Astrocyte (in vitro differentiated cells and primary cell): ENCODE results near the gene TEF. TPM values are rescaled to one million over a fixed set of nuclear protein-coding genes. Genes with fewer than 3 reads are reported as not detected.

Experiments
- DNase-seq: peaks from one replicate; pipeline ENCODE4 v3.0.0-alpha.2; 2010; ENCODE audit warnings: low read depth
- FAIRE-seq: peaks from 2 replicates; lab custom pipeline; 2011; peaks lifted over from hg19 to GRCh38; lab: Jason Lieb, UNC
- H2AFZ ChIP-seq: 2 replicates; pipeline ENCODE4 v1.6.0; 2012; ENCODE audit warnings: low read depth, low read length, inconsistent platforms
- H3K27ac ChIP-seq: 2 replicates; pipeline ENCODE4 v1.5.1; 2011; ENCODE audit warnings: low read depth, low read length, inconsistent platforms
- H3K27me3 ChIP-seq: 2 replicates; pipeline ENCODE4 v1.6.0; 2011; ENCODE audit warnings: low read length, inconsistent platforms; ENCODE audit not compliant: insufficient read depth
- H3K36me3 ChIP-seq: 2 replicates; pipeline ENCODE4 v1.5.1; 2011; ENCODE audit warnings: low read length, inconsistent platforms; ENCODE audit not compliant: insufficient read depth
- H3K4me1 ChIP-seq: 2 replicates; pipeline ENCODE4 v1.5.1; 2011; ENCODE audit warnings: low read length, inconsistent platforms; ENCODE audit not compliant: insufficient read depth
- H3K4me2 ChIP-seq: 2 replicates; pipeline ENCODE4 v1.6.0; 2012; ENCODE audit warnings: low read length, inconsistent platforms
- H3K4me3 ChIP-seq: 2 replicates; pipeline ENCODE4 v1.5.1; 2011; ENCODE audit warnings: low read depth, mild to moderate bottlenecking, low read length, inconsistent platforms; ENCODE audit not compliant: insufficient read depth
- H3K79me2 ChIP-seq: 2 replicates; pipeline ENCODE4 v1.6.0; 2012; ENCODE audit warnings: mild to moderate bottlenecking, low read length, inconsistent platforms; ENCODE audit not compliant: insufficient read depth
- H3K9ac ChIP-seq: 2 replicates; pipeline ENCODE4 v1.6.0; 2012; ENCODE audit warnings: mild to moderate bottlenecking, low read length, inconsistent platforms
- H3K9me3 ChIP-seq: 2 replicates; pipeline ENCODE4 v1.5.1; 2012; ENCODE audit warnings: low read depth, mild to moderate bottlenecking, low read length, inconsistent platforms; ENCODE audit not compliant: insufficient read depth
- H4K20me1 ChIP-seq: 2 replicates; pipeline ENCODE4 v1.6.0; 2012; ENCODE audit warnings: low read length, inconsistent platforms; ENCODE audit not compliant: insufficient read depth
- H3K27ac Mint-ChIP-seq: one replicate; pipeline ENCODE4 v1.8.0; 2021; ENCODE audit warnings: mild to moderate bottlenecking, mixed read lengths; ENCODE audit not compliant: unreplicated experiment
- H3K27me3 Mint-ChIP-seq: one replicate; pipeline ENCODE4 v1.8.0; 2021; ENCODE audit warnings: low read depth, mixed read lengths; ENCODE audit not compliant: unreplicated experiment
- H3K36me3 Mint-ChIP-seq: one replicate; pipeline ENCODE4 v1.8.0; 2021; ENCODE audit warnings: low read depth, mixed read lengths; ENCODE audit not compliant: unreplicated experiment
- H3K4me1 Mint-ChIP-seq: one replicate; pipeline ENCODE4 v1.8.0; 2021; ENCODE audit warnings: low read depth, mixed read lengths; ENCODE audit not compliant: unreplicated experiment
- H3K4me3 Mint-ChIP-seq: one replicate; pipeline ENCODE4 v1.8.0; 2021; ENCODE audit warnings: mild to moderate bottlenecking, moderate library complexity, mixed read lengths; ENCODE audit not compliant: unreplicated experiment
- H3K9me3 Mint-ChIP-seq: one replicate; pipeline ENCODE4 v1.8.0; 2021; ENCODE audit warnings: mild to moderate bottlenecking, mixed read lengths; ENCODE audit not compliant: unreplicated experiment
- EZH2 ChIP-seq: IDR thresholded peaks from 2 replicates; pipeline ENCODE4 v1.6.1; 2012; ENCODE audit warnings: mild to moderate bottlenecking, low read length, inconsistent platforms; ENCODE audit not compliant: insufficient read depth
- total RNA-seq: library from RNA; stranded (reverse); gene quantifications from 2 replicates; pipeline ENCODE4 v1.2.1, GENCODE V29; 2021
- TF ChIP-seq, protein P1 (sequence below): IDR thresholded peaks from 2 replicates; pipeline ENCODE4 v1.5.1; 2011; ENCODE audit warnings: low read depth, mild to moderate bottlenecking, inconsistent platforms, low read length, moderate library complexity; ENCODE audit not compliant: insufficient read depth

The TEF gene
- total RNA-seq, 1 donor from 2014 or later: 6.3 TPM

- Mint-ChIP-seq H3K27me3 (no peaks in the 10 kb centered on the region), H3K4me3 (peak within 1 kb of the TSS; percentile 98), H3K9me3 (no peaks in the 10 kb centered on the region), H3K27ac (peak within 1 kb of the TSS; percentile 92), H3K36me3 (peaks cover 4% of the 10 kb centered on the region), H3K4me1 (peaks cover 14% of the 10 kb centered on the region)
- Histone ChIP-seq H3K79me2 (peaks cover 53% of the 10 kb centered on the region), H3K36me3 (peaks cover 4% of the 10 kb centered on the region), H3K4me3 (peak within 1 kb of the TSS; percentile 96), H2AFZ (peak within 1 kb of the TSS; percentile 78), H3K9me3 (no peaks in the 10 kb centered on the region), H3K27me3 (no peaks in the 10 kb centered on the region), H3K27ac (peak within 1 kb of the TSS; percentile 97), H3K4me2 (peak within 1 kb of the TSS; percentile 98), H3K9ac (peak within 1 kb of the TSS; percentile 96), H4K20me1 (peaks cover 41% of the 10 kb centered on the region), H3K4me1 (peaks cover 11% of the 10 kb centered on the region)
- DNase-seq (peak; percentile 92), FAIRE-seq (no peak)
- TF ChIP-seq, protein P1, sequence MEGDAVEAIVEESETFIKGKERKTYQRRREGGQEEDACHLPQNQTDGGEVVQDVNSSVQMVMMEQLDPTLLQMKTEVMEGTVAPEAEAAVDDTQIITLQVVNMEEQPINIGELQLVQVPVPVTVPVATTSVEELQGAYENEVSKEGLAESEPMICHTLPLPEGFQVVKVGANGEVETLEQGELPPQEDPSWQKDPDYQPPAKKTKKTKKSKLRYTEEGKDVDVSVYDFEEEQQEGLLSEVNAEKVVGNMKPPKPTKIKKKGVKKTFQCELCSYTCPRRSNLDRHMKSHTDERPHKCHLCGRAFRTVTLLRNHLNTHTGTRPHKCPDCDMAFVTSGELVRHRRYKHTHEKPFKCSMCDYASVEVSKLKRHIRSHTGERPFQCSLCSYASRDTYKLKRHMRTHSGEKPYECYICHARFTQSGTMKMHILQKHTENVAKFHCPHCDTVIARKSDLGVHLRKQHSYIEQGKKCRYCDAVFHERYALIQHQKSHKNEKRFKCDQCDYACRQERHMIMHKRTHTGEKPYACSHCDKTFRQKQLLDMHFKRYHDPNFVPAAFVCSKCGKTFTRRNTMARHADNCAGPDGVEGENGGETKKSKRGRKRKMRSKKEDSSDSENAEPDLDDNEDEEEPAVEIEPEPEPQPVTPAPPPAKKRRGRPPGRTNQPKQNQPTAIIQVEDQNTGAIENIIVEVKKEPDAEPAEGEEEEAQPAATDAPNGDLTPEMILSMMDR: no peak
- TF ChIP-seq EZH2: no peak
These were observed 65.1 kb downstream of the TEF start, which contains the start of gene TOB2 for GRCh38 chr22:41446639-41447434. TSS of gene TOB2 (minus strand) at chr22:41446801. CDS start at chr22:41437345, 9,456 bp downstream.

DNA sequence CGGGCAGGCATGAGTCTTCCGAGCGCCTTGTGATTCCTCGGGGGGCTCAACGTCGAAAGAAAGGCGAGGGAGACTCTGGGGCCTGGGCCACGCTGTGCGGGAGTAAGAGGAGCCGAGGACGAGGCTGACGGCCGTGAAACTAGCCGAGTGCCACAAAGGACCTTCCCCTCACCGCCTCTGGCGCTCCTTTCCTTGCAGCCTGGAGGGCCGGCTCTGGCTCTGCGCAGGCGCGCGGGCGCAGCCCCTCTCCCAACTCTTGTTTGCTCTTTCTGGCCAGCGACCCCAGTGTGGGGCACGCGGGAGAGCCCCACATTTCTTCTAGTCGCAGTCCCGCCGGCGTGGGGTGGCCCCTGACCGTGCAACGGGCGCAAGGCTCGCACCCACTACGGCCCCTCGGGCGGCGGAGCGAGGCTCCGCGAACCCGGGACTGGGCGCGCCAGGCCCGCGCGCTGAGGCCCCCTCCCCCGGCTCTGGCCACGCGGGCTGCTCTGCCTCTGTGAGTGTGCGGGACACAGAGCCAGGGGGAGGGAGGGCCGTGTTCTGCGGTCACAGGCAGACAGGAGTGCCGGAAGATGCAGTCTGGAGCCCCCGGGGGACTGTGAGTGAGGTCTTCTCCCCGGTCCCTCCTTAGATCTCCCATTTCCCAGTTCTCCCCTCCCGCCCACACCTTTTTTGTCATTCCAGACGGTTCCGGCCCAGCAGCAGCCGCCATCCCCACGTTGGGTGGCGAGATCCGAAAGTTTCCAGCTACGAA lies 65.9 kb downstream of the TEF start:
- H3K27me3 Mint-ChIP-seq: no peaks in the 10 kb centered on the region
- no peak for FAIRE-seq
- Histone ChIP-seq H3K9me3 (no peaks in the 10 kb centered on the region), H3K4me2 (peak overlapping the region; percentile 98), H3K4me3 (peak overlapping the region; percentile 96), H2AFZ (peak overlapping the region; percentile 78), H3K9ac (peak overlapping the region; percentile 96), H3K27ac (peak overlapping the region; percentile 97), H3K27me3 (no peaks in the 10 kb centered on the region), H3K79me2 (peaks cover 45% of the 10 kb centered on the region), H3K4me1 (peaks cover 11% of the 10 kb centered on the region), H4K20me1 (peaks cover 33% of the 10 kb centered on the region), H3K36me3 (peaks cover 4% of the 10 kb centered on the region)
- TF ChIP-seq, protein P1: no peak
- no peak for TF ChIP-seq EZH2
- DNase-seq: peak; percentile 60
- peak overlapping the region; percentile 98 for H3K4me3 Mint-ChIP-seq
- no peaks in the 10 kb centered on the region for H3K9me3 Mint-ChIP-seq
- H3K27ac Mint-ChIP-seq: peak overlapping the region; percentile 99
- peaks cover 4% of the 10 kb centered on the region for H3K36me3 Mint-ChIP-seq
- H3K4me1 Mint-ChIP-seq: peaks cover 10% of the 10 kb centered on the region
